AG04449 (cell line): ENCODE results near the gene CCDC142.

Experiments
- CTCF ChIA-PET: fragments of 350-600 bp; formaldehyde crosslinking; extraction: SDS; loops from one replicate; lab custom pipeline; 2021; ENCODE audit warnings: antibody characterized with exemption; lab: Yijun Ruan, JAX
- POLR2A ChIA-PET: fragments of 400-600, 350-600 bp; formaldehyde crosslinking; extraction: SDS; loops from one replicate; lab custom pipeline; 2020; ENCODE audit warnings: antibody characterized with exemption, inconsistent platforms; lab: Yijun Ruan, JAX
- DNase-seq: peaks from one replicate; pipeline ENCODE4 v3.0.0-alpha.2; 2010; ENCODE audit warnings: low read depth, low spot score
- H3K4me3 ChIP-seq: 2 replicates; pipeline ENCODE4 v1.5.1; 2011; ENCODE audit warnings: low read depth, mild to moderate bottlenecking, control low read depth, low read length
- TF ChIP-seq, protein P1 (sequence below): IDR thresholded peaks from one replicate; pipeline ENCODE4 v1.5.1; 2011; ENCODE audit warnings: mild to moderate bottlenecking, moderate library complexity, low read length, control low read depth, inconsistent platforms; ENCODE audit not compliant: insufficient read depth; ENCODE audit errors: missing control alignments

The CCDC142 gene

DNA sequence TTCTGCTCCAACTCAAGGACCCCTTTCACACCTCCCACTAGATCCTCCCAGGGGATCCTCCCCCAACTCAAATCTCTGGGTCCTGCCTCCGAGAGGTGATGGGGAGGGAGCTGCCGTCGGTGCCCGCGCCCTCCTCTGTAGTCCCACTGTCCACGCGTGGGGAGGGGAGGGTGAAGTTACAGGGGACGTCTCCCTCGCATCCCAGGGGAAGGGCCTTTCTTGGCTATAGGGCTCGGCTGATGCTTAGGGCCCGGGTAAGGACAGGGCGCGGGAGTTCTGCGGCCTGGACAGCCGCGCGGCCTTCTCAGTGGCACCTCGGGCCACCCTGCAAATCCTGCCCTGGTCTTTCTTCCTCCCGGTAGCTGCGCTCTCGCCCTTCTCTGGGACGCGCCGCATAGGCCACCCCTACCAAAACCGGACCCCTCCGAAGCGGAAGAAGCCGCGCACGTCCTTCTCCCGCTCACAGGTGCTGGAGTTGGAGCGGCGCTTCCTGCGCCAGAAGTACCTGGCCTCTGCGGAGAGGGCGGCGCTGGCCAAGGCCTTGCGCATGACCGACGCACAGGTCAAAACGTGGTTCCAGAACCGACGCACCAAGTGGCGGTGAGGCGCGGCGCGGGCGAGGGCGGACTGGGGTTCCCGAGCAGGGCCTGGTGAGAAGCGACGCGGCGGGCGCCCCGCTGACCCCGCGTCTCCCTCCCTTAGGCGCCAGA lies 32.6 kb upstream of the CCDC142 start:
- H3K4me3 ChIP-seq = no peak overlapping the region
- TF ChIP-seq, protein P1, sequence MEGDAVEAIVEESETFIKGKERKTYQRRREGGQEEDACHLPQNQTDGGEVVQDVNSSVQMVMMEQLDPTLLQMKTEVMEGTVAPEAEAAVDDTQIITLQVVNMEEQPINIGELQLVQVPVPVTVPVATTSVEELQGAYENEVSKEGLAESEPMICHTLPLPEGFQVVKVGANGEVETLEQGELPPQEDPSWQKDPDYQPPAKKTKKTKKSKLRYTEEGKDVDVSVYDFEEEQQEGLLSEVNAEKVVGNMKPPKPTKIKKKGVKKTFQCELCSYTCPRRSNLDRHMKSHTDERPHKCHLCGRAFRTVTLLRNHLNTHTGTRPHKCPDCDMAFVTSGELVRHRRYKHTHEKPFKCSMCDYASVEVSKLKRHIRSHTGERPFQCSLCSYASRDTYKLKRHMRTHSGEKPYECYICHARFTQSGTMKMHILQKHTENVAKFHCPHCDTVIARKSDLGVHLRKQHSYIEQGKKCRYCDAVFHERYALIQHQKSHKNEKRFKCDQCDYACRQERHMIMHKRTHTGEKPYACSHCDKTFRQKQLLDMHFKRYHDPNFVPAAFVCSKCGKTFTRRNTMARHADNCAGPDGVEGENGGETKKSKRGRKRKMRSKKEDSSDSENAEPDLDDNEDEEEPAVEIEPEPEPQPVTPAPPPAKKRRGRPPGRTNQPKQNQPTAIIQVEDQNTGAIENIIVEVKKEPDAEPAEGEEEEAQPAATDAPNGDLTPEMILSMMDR = no peak
- CTCF ChIA-PET = interaction anchor here (2.0 kb wide), 1 partner anchor 11 kb away, joined by 4 read pairs; the partner anchor contains the start of gene DQX1
- no peak for DNase-seq
- POLR2A ChIA-PET = interaction anchor here (0.8 kb wide), 1 partner anchor 8 kb away, joined by 3 read pairs; the partner anchor contains the start of gene PCGF1

DNA sequence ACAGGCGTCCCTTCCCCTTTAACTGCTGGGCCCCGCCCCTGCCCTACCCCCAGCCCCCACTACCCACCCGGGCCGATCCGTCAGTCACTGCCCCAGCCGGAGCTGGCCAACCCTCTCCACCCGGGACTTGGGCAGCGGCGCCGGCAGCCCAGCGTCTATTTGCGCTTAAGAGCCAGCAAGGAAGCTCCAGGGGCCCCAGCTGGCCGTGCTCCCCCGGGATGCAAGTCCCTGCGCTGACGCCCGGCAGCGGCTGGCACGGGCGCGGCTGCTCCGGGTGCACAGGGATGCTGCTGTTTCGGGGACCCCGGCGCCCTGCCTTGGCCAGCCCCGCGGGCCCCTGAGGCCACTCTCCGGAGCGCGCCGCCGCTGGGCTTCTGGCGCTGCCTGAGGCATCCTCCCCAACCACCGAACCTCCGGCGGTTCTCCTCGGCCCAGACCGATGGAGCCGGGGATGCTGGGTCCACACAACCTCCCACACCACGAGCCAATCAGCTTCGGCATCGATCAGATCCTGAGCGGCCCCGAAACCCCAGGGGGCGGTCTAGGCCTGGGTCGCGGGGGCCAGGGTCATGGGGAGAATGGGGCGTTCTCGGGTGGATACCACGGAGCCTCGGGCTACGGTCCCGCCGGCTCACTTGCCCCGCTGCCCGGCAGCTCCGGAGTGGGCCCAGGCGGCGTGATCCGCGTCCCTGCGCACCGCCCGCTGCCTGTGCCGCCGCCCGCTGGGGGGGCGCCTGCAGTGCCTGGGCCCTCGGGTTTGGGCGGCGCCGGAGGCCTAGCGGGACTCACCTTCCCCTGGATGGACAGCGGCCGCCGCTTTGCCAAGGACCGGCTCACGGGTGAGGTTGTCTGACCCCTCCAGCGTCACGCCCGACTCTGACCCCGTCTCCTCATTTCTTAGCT lies 31.8 kb upstream of the CCDC142 start, which contains the start of gene TLX2:
Gene TLX2 (plus strand): TSS at position 83 of the 903 bp plus-strand sequence. CDS start 357 bp downstream, at position 440.
- TF ChIP-seq, protein P1 = no peak
- no peak within 1 kb of the TSS for H3K4me3 ChIP-seq
- POLR2A ChIA-PET = no interaction called here
- DNase-seq = no peak
- CTCF ChIA-PET = interaction anchor here (2.0 kb wide), 1 partner anchor 12 kb away, joined by 4 read pairs; the partner anchor contains the start of gene DQX1

DNA sequence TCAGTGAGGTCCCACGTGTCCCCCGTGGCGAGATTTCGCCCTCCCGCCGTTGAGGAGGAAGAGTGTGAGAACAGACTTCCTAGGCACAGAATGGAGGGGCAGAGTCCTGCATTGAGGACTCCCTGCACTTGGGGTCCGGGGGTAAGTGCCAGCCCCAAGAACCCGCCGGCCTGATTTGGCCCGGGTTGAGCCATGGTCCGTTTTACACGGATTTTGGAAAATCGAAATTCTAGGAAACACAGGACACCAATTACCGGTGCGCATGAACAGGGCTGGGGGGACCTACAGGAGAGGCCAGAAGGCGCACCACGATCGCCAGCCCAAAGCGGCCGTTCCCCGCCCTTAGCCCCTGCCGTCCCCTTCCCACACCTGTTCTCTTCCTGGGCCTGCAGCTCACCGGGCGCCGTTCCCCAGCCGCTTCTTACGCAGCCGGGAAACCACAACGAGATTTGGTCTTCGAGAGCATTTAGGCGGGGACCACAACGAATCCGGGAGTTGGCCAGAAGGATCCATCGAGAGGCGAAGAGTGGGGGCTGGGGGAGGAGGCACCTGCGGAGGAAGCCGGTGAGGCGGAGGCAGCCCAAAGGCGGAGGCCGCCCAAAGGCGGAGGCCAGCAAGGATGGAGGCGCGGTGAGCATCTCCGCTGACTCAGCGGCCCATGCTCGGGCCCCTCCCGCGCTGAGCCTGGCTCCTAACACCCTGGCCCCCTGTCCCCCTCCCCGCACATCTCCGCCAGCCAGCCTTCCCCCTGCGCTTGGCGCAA lies 31.0 kb upstream of the CCDC142 start:
- ChIA-PET CTCF (interaction anchor here (1.1 kb wide), 1 partner anchor 10 kb away, joined by 3 read pairs; no protein-coding TSS in a partner anchor), POLR2A (no interaction called here)
- DNase-seq = no peak
- TF ChIP-seq, protein P1 = no peak
- H3K4me3 ChIP-seq = no peak overlapping the region

DNA sequence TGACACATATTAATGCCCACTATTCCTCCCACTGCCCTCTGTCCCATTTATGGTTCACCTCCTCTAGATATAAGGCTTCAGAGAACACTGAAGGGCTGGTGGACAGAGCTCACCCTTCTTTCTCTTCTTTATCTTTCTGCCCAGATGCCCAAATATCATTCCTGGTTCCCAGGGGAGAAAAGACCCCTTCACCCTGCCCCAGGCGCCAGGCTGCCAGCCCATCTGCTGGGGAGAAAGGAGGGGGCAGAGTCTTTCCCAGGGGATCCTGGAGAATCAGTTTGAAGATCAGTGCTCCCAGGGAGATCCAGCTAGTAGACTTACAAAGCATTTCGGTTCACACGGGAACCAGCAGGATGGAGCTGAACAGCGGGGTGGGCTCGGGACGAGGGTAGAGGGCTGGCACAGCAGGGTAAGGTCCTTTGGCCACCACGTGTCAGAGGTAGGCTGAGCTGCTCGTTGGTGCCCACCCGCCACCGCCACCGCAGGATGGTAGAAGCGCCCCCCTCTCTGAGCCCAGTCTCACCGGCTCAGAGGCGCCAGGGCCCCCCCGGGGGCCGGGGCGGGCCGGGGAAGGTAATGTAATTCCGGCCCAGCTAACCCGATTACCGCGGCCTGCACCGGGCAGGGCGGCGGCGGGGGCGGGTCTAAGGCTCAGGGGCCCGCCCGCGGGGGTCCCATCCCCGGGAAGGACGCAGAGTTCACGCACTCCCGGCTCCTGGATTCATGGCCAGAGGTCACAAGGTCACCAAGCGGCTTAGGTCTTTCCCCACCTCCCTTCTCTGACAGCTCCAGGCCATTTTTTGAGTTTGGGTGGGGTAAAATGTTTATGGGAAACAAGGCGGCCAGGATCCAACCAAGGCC lies 30.2 kb upstream of the CCDC142 start:
- H3K4me3 ChIP-seq = no peak overlapping the region
- TF ChIP-seq, protein P1 = no peak
- DNase-seq = no peak
- CTCF ChIA-PET = interaction anchor here (1.0 to 1.1 kb wide), 2 partner anchors 9 to 19 kb away, joined by 3 read pairs; no protein-coding TSS in a partner anchor
- POLR2A ChIA-PET = no interaction called here
